ENCODE measurements around the gene TTC28.

TTC28 gene

DNA sequence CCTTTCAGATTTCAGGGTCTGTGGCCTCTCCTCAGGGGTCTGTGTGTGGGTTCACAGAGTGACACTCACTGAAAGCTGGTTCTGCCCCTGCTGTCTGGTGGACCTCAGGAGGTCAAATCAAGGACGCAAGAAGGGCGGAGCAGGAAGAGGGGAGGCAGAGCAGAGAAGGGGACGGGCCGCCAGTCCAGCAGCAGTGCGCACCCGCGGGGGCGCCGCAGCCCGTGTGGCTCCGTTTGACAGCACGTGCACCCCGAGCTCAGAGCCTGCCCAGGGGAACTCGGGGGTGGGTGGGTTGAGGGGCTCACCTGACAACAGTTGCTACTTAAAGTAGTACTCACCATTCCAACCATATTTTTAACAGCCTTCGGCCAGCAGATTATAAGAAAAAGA is 689.2 kb downstream of the TTC28 start:
- Histone ChIP-seq H3K79me2 (ENCODE audit: insufficient read depth, low read length) (no peaks in the 10 kb centered on the region), H3K9ac (ENCODE audit: low read length) (no peak overlapping the region), H3K9me3 (ENCODE audit: insufficient read depth, low read length) (no peaks in the 10 kb centered on the region), H4K20me1 (ENCODE audit: low read depth, low read length) (no peaks in the 10 kb centered on the region), H3K27me3 (ENCODE audit: low read length) (no peaks in the 10 kb centered on the region), H3K4me2 (ENCODE audit: low read depth, low read length, poor library complexity, severe bottlenecking) (no peak overlapping the region), H3F3A (ENCODE audit: insufficient read depth) (no peaks in the 10 kb centered on the region), H3K36me3 (ENCODE audit: low read length) (no peaks in the 10 kb centered on the region), H2AFZ (ENCODE audit: low read depth, low read length, severe bottlenecking) (no peak overlapping the region), H3K9me2 (replicated peaks; ENCODE audit: insufficient read depth, low read length) (no peaks in the 10 kb centered on the region), H3K27ac (ENCODE audit: low read depth, low read length) (no peak overlapping the region), H3K4me3 (ENCODE audit: insufficient read depth, low read length, poor library complexity, severe bottlenecking) (no peak overlapping the region)
- TF ChIP-seq EZH2phosphoT487 (conservative IDR thresholded peaks at IDR 0.05; ENCODE audit: low read length), result no peak
- TF ChIP-seq, protein P1, sequence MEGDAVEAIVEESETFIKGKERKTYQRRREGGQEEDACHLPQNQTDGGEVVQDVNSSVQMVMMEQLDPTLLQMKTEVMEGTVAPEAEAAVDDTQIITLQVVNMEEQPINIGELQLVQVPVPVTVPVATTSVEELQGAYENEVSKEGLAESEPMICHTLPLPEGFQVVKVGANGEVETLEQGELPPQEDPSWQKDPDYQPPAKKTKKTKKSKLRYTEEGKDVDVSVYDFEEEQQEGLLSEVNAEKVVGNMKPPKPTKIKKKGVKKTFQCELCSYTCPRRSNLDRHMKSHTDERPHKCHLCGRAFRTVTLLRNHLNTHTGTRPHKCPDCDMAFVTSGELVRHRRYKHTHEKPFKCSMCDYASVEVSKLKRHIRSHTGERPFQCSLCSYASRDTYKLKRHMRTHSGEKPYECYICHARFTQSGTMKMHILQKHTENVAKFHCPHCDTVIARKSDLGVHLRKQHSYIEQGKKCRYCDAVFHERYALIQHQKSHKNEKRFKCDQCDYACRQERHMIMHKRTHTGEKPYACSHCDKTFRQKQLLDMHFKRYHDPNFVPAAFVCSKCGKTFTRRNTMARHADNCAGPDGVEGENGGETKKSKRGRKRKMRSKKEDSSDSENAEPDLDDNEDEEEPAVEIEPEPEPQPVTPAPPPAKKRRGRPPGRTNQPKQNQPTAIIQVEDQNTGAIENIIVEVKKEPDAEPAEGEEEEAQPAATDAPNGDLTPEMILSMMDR (IDR thresholded peaks at IDR 0.05; ENCODE audit: insufficient read depth, low read length, poor library complexity, severe bottlenecking), result no peak

DNA sequence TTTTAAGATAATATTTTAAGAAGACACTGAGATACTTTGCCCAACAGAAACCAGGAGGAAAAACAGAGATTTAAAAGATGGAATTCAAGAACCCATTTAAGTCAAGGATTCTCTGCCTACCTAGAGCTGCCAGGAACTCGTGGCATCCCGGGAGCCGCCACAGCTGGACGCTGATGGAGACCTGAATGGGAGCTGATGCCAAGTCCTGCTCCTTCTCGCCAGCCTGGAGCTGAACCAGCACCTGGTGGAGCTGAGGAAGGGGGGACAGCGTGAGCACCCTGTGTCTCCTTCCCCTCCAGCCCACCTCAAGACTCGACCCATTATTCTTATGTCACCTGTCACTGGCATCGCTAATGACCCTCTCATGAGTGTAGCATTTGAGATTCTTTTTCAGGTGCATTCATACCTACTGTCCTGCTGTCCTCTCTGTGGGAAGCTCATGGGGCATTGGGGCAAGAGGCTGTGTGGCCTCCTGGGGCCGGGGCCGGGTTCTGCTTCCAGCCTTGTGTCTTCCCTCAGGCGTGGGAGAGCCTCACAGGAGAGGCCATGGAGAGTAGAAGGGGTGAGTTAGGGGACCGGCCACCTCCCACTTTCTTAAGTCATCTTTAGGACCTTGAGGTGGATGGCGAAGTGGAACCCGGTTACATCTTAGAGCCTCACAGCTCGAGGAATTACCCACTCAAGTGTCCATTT is 689.7 kb downstream of the TTC28 start:
- H3K27me3 ChIP-seq (ENCODE audit: low read length), result no peaks in the 10 kb centered on the region
- no peaks in the 10 kb centered on the region for H3K9me2 ChIP-seq (replicated peaks; ENCODE audit: insufficient read depth, low read length)
- H3K36me3 ChIP-seq (ENCODE audit: low read length), result no peaks in the 10 kb centered on the region
- H3F3A ChIP-seq (ENCODE audit: insufficient read depth), result no peaks in the 10 kb centered on the region
- H2AFZ ChIP-seq (ENCODE audit: low read depth, low read length, severe bottlenecking), result no peak overlapping the region
- no peak overlapping the region for H3K27ac ChIP-seq (ENCODE audit: low read depth, low read length)
- H3K4me2 ChIP-seq (ENCODE audit: low read depth, low read length, poor library complexity, severe bottlenecking), result no peak overlapping the region
- no peaks in the 10 kb centered on the region for H3K9me3 ChIP-seq (ENCODE audit: insufficient read depth, low read length)
- TF ChIP-seq, protein P1 (IDR thresholded peaks at IDR 0.05; ENCODE audit: insufficient read depth, low read length, poor library complexity, severe bottlenecking), result no peak
- TF ChIP-seq EZH2phosphoT487 (conservative IDR thresholded peaks at IDR 0.05; ENCODE audit: low read length), result no peak
- no peaks in the 10 kb centered on the region for H3K79me2 ChIP-seq (ENCODE audit: insufficient read depth, low read length)
- no peaks in the 10 kb centered on the region for H4K20me1 ChIP-seq (ENCODE audit: low read depth, low read length)
- H3K9ac ChIP-seq (ENCODE audit: low read length), result no peak overlapping the region
- H3K4me3 ChIP-seq (ENCODE audit: insufficient read depth, low read length, poor library complexity, severe bottlenecking), result no peak overlapping the region

DNA sequence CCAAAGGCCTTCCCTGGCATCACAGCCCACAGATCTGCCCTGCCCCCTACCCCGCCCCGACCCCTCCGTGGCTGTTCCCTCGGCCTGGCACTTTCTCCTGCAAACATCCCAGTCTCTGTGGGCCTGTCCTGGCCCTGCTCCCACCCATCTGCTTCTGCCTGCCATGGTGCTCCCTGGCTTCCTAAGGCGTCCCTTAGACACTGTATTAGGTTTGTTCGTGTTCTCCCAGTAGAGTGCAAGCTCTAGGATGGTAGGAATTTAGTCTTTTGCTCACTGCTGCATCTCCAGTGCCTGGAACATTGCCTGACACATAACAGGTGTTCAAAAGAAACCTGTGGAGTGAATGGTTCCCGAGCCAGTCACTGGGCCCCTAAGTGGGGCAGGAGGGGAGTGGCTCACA is 690.9 kb downstream of the TTC28 start:
- no peak for TF ChIP-seq EZH2phosphoT487 (conservative IDR thresholded peaks at IDR 0.05; ENCODE audit: low read length)
- TF ChIP-seq, protein P1 (IDR thresholded peaks at IDR 0.05; ENCODE audit: insufficient read depth, low read length, poor library complexity, severe bottlenecking), result no peak
- no peaks in the 10 kb centered on the region for H4K20me1 ChIP-seq (ENCODE audit: low read depth, low read length)
- no peaks in the 10 kb centered on the region for H3K36me3 ChIP-seq (ENCODE audit: low read length)
- H3K9me3 ChIP-seq (ENCODE audit: insufficient read depth, low read length), result no peaks in the 10 kb centered on the region
- H3K27ac ChIP-seq (ENCODE audit: low read depth, low read length), result no peak overlapping the region
- no peak overlapping the region for H2AFZ ChIP-seq (ENCODE audit: low read depth, low read length, severe bottlenecking)
- no peaks in the 10 kb centered on the region for H3F3A ChIP-seq (ENCODE audit: insufficient read depth)
- H3K27me3 ChIP-seq (ENCODE audit: low read length), result no peaks in the 10 kb centered on the region
- H3K9ac ChIP-seq (ENCODE audit: low read length), result no peak overlapping the region
- no peaks in the 10 kb centered on the region for H3K79me2 ChIP-seq (ENCODE audit: insufficient read depth, low read length)
- H3K9me2 ChIP-seq (replicated peaks; ENCODE audit: insufficient read depth, low read length), result no peaks in the 10 kb centered on the region
- H3K4me2 ChIP-seq (ENCODE audit: low read depth, low read length, poor library complexity, severe bottlenecking), result no peak overlapping the region
- no peak overlapping the region for H3K4me3 ChIP-seq (ENCODE audit: insufficient read depth, low read length, poor library complexity, severe bottlenecking)

Measured in SU-DHL-6 (cell line).